OCI-M2 (cell line): Measurements from ENCODE around the gene HACL1.
A peak's percentile ranks its signal among the peaks of the same experiment; 100 is the strongest.
"Not testable (repeated sequence)": the region's sequence is repeated elsewhere in the genome, so short reads cannot be mapped to it uniquely, and the experiment has no call there.

Source experiments
- DNase-seq: peaks from one replicate; lab custom pipeline; 2025; ENCODE audit not compliant: unreplicated experiment; lab: John Stamatoyannopoulos, UW

Gene HACL1

DNA sequence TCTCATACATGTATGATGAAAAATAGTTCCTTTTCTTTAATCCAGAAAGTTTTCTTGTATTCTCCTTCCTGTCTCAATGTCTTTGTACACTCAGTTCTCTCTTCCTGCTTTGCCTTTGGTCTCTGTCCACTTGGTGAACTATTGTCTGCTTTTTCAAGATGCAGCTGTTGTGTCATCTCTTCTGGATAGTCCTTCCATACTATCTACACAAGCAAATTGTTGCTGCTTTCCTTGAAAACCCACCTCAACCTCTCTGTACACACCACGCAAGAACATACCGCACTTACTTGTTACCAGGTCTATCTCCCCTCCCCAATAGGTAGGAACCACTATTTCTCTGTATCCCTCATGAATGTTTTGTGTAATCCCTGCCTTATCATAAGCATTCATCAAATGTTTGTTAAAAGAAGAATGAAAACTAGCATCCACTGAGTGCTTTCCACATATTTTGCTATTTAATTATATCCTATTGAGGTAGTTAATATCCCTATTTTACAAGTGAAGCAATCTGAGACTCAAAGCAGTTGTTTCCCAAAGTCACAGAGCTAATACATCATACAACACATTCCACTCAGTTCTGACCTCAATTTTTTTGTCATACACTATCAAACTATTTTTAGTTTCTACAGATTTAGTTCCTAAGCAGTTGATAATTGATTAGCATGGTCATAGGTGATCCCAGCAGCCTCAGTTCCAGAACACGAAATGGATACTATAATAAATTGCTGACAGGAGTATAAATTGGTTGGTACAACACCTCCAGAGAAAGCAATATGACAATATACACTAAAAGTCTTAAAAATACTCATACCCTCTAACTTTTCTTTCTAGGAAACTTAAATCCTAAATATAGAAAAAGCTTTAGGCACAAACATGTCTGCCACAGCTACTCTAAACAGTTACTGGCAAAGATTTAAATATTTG is 19.6 kb downstream of the HACL1 start:
- no peak for DNase-seq

DNA sequence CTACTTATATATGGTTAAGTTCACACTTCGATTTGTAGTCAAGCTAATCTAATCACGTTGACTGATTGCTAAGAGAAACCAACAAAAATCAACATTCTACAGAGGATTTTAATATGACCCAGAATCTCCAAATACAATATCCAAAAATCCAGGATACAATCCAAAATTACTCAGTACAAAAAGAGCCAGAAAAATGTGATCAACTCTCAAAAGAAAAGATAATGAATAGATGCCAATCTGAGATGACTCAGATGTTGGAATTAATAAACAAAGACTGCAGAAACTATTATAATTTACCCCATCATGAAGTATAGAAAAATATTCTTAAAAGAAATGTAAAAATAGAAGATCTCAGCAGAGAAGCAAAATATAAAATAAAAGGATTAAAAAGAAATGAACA is 22.3 kb downstream of the HACL1 start:
- DNase-seq, result no peak

DNA sequence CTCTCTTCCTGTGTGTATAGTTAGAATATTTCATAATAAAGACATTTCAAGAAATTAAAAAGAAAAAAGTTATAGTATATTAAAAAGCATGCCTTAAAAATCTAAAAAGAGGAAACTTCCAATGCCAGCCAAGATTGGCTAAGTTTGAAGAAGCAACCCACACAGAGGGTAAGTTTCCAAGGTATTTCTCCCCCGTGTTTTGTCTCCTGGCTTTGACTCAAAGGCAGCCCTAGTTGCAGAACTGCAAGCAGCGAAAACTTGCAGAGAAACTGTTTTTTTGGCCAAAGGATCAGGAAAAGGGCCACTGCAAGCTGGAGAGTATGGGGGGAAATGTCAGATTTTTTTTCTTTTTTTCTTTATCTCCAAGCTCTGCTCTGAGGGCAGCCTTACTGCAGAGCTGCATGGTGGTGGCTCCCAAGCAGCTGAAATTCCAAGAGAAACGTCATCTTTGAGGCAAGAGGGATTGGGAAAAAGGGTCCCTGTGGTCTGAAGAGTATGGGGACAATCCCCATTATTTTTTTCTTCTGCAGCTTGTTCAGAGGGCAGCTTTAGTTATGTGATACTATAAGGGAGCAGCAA is 23.0 kb downstream of the HACL1 start:
- DNase-seq, result no peak

DNA sequence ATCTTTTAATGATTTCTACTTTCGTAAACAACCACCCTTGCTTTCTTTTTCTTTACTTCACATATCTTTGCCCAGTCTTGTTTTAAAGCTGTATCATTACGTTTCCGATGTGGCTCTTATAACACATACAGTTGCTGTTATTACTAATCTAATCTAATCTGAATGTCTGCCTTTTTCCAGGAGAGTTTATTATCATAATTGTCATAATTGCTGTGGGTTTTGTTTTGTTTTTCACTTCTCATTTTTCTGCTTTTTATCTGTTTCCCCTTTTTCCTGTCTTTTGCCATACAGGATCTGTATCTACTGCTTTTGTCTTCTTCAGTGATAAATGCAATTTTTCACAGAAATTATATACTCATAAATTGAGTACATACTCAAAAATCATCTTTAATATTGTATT is 24.9 kb downstream of the HACL1 start:
- no peak for DNase-seq

- no peak for DNase-seq
Measured at GRCh38 chr3:15575446-15575845, 25.9 kb downstream of the HACL1 start.

DNA sequence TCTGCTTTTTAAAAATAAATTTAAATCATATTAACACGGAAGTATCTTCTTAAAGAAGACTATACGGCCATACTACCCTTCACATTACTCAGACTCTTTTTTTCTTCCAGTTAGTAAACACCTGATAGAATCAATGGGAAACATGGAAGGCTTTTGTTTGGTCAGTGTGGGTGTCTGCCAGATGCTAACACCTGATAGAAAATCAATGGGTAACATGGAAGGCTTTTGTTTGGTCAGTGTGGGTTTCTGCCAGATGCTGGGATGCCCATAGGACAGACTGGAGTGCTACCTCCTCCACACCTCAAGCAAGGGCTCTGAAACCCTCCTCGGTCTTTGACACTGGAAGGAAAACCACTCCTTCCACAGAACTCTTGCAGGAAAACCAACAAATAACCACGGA is 29.2 kb downstream of the HACL1 start:
- no peak for DNase-seq

GRCh38 chr3:15563190-15563589 is 38.2 kb downstream of the HACL1 start:
- no peak for DNase-seq

DNA sequence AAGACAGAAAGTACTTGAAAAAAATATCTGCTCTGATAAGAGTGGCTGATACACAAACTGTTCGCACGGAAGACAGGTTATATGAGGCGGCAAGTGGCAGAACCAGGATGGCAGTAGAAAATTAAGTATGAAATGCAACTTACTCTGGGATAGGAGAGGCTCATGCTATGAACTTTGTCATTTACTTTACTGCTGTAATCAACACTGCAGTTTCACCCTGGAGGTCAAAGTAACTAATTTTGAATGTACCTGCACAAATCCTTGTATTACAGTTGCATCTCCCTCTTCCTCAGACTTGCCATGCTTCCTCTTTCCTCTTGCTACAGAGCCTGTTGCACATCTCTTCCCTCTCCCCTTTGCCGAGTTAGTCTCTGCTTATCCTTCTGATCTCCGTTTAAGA is 38.8 kb downstream of the HACL1 start:
- DNase-seq, result no peak

DNA sequence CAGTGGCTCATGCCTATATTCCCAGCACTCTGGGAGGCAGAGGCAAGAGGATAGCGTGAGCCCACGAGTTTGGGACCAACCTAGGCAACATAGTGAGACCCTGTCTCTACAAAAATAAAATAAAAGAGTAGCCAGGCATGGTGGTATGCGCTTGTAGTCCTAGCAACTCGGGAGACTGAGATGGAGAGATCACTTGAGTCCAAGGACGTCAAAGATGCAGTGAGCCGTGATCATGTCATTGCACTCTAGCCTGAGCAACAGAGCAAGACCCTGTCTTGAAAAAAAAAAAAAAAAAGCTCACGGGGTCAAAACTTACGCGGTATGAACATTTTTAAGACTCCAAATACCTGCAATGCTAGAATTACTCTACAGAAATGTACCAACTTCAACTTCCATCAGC is 42.8 kb downstream of the HACL1 start:
- DNase-seq, result no peak

DNA sequence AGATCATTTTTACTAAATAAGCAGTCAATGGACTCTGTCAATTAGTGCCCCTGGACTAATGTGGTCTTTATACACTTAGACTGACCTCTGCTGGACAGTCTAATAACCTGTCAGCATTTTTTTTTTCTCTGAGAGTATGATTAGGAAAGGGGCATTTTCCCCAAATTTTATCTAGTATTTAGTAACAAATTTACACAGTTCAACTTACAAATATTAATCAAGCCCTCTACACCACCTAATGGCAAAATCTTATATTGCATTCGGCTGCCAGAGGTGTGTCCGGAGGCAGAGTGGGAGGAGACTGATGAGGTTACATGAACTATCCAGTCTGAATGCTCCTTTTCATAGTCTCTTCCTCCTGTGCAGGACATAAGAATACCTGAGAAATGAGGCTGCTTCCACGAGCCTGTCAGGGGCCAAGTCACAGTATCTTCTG is 43.8 kb downstream of the HACL1 start:
- DNase-seq, result peak; percentile 49

GRCh38 chr3:15556512-15556911 is 44.9 kb downstream of the HACL1 start:
- DNase-seq, result no peak

DNA sequence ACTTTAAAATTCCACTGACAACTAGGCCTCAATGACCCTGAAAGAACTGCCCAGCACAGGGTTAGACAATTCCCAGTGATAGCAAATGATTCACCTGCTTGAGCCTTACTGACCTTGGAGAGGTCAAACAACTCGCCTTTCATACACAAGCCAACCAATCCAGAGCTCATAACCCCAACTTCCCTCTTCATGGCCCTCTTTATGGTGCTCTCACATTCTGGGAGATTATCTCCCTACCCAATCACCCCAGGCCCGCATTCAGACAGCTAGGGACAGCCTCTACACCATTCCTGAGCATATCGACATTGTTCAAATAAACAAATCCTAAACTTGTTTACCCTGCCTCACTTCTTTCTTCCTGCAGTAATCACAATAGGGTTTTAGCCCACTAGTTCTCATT is 47.6 kb downstream of the HACL1 start:
- no peak for DNase-seq

GRCh38 chr3:15551902-15552301 is 49.5 kb downstream of the HACL1 start:
- no peak for DNase-seq

DNA sequence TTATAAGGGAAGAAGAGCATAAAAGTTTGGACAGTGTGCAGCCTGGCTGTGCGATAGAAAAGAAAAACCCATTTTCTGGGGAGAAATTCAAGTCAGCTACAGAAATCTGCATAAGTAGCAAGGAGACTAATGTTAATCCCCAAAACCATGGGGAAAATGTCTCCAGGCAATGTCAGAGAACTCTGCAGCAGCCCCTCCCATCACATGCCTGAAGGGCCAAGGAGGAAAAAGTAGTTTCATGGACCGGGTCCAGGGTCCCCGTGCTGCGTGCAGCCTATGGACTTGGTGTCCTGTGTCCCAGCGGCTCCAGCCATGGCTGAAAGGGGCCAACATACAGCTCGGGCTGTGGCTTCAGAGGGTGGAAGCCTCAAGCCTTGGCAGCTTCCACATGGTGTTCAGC is 51.5 kb downstream of the HACL1 start:
- DNase-seq, result no peak

- DNase-seq, result no peak
Measured at GRCh38 chr3:15542614-15543013, 58.8 kb downstream of the HACL1 start.

- no peak for DNase-seq
Measured at GRCh38 chr3:15541371-15541770, 60.0 kb downstream of the HACL1 start.

- no peak for DNase-seq
Measured at GRCh38 chr3:15539066-15539465, 62.3 kb downstream of the HACL1 start.

DNA sequence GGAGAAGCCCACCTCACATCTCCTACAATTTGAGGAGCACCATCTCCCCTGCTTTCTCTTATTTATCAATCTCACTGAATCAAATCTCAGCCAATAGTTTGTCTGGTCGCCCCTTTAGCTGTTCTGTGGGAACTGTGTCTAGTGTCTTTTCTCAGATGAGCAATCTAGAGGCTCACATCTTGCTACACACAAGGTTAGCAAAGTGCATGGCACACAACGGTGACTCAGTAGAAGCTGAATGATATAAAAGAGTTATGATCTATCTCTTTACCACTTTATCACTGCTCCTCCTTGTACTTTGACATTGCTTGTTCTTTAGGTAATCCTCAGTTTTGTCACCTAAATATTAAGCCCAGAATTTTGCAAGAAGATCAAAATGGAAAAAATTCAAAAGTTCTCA is 63.0 kb downstream of the HACL1 start:
- DNase-seq, result no peak

- DNase-seq, result no peak
Measured at GRCh38 chr3:15536856-15537255, 64.5 kb downstream of the HACL1 start.

DNA sequence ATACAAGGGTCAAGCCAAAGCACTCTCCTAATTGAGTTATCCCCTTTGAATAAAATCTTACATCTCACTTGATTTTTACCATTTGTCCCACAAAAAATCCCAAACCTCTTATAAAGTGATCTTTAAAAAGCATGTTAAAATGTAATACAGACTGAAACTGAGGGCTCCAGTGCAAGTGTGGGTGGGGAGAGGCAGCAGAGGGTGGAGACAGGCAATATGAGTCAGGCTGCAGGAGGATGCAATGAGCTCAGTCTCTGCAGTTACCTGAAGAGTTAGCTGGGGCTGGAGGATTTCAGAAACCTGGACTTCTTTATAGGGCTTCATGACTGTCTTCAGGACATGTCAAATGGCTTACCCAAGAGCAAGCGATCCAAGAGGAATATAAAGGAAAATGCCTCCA is 65.6 kb downstream of the HACL1 start:
- no peak for DNase-seq

GRCh38 chr3:15532614-15533013 is 68.8 kb downstream of the HACL1 start:
- DNase-seq, result not testable (repeated sequence)

- no peak for DNase-seq
Measured at GRCh38 chr3:15531346-15531745, 70.0 kb downstream of the HACL1 start.
